Head of caudate nucleus (tissue), 42 donors: ENCODE measurements around the gene GPC5.
"Not testable (repeated sequence)": the region's sequence is repeated elsewhere in the genome, so short reads cannot be mapped to it uniquely, and the experiment has no call there.

Source experiments
- DNase-seq, 42 donors: peaks; one replicate each; pipeline versions ENCODE4 v3.0.0 to v3.0.0-alpha.2; 2020 to 2021; ENCODE audit warnings: mixed read lengths in 7 of 42
- intact Hi-C: fragments of 100-400 bp; cut with DNase I; formaldehyde crosslinking; loops from one replicate; pipeline ENCODE4 v1.15.0; 2022

The GPC5 gene

DNA sequence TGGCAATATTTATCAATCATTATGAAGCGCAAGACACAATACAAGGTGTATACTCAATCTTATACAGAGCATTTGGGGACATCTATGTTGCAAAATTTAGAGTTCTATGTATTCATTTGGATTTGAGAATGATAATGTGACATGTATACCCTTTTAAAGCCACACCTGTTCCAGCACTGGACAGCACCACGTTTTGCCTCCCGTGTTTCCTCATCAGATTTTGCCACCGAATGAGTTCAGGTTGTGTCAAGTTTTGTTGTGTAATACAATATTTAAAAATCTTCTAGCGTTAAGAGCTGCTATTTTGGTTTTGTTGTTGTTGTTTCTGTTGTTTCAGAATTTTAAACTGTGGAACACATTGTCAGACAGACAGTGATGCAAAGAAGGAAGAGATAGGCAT lies 1259.9 kb downstream of the GPC5 start:
- DNase-seq: no peak
- intact Hi-C loops: no loop called here

- intact Hi-C loops: no loop called here
- DNase-seq: no peak
Observed at GRCh38 chr13:92661406-92661805, 1263.0 kb downstream of the GPC5 start.

- intact Hi-C loops: no loop called here
Observed at GRCh38 chr13:92668157-92668556, 1269.7 kb downstream of the GPC5 start.

GRCh38 chr13:92670096-92670495 lies 1271.7 kb downstream of the GPC5 start:
- no peak for DNase-seq
- intact Hi-C loops: no loop called here

More at GRCh38 chr13:92668157-92668556, 1269.7 kb downstream of the GPC5 start:
- no peak for DNase-seq

GRCh38 chr13:92671821-92672220 lies 1273.4 kb downstream of the GPC5 start:
- DNase-seq: no peak
- intact Hi-C loops: no loop called here

GRCh38 chr13:92676246-92676645 lies 1277.8 kb downstream of the GPC5 start:
- intact Hi-C loops: no loop called here

DNA sequence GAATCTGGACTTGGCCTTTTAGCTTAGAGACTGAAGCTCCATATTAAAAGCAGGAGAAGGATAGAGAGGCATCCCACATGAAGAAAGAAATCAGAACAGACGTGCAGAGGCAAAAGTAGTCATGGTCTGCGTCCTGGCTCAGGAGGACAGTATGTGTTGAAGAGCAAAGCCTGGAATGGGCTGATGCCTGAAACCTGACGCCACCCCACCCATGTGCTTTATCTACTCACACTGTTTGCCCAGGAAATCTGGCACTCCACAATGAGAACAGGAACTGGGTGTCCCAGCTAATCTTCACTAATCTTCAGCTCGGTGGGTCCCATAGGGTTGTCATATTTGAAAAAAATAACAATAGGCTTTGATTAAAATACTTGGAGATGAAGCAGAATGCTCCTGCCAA lies 1279.2 kb downstream of the GPC5 start:
- intact Hi-C loops: no loop called here
- DNase-seq: no peak

More at GRCh38 chr13:92676246-92676645, 1277.8 kb downstream of the GPC5 start:
- no peak for DNase-seq

- intact Hi-C loops: no loop called here
- DNase-seq: no peak
Observed at GRCh38 chr13:92679602-92680001, 1281.2 kb downstream of the GPC5 start.

- DNase-seq: no peak
- intact Hi-C loops: no loop called here
Observed at GRCh38 chr13:92681239-92681638, 1282.8 kb downstream of the GPC5 start.

DNA sequence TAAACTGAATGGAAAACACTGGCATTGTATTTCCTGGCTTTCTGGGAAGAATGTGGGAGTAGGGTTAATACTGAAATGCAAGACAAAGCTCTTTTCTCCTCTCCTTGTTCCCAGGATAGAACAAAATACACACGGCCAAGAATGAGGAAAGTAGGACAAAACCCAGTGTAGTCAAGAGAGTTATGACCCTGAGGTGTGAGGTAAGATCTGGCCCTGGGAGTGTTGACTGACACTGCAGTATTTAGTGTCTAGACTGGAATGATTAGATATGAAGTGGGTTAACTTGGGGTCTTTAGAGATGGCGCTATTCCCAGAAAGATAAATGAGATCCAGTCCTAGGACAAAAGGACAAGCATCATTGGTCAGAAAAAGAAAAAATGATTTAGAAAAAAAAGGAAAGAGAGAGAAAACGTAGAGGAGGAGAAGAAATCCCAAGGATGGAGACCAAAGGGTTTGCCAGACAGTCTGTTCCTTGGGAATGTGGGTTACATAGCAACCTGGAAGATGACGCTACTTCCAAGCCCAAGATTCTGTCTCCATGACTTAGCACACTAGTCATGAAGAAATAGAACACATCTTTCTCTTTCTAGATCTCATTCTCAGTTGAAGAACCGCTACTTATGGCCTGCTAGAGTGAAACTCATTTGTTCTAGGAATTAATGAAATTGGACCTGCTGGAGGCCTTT lies 1284.6 kb downstream of the GPC5 start:
- DNase-seq: no peak
- intact Hi-C loops: no loop called here

GRCh38 chr13:92694047-92694446 lies 1295.6 kb downstream of the GPC5 start:
- no peak for DNase-seq
- intact Hi-C loops: no loop called here

- DNase-seq, intact Hi-C loops: not testable (repeated sequence)
Observed at GRCh38 chr13:92695827-92696226, 1297.4 kb downstream of the GPC5 start.

GRCh38 chr13:92716749-92717148 lies 1318.3 kb downstream of the GPC5 start:
- no peak for DNase-seq

DNA sequence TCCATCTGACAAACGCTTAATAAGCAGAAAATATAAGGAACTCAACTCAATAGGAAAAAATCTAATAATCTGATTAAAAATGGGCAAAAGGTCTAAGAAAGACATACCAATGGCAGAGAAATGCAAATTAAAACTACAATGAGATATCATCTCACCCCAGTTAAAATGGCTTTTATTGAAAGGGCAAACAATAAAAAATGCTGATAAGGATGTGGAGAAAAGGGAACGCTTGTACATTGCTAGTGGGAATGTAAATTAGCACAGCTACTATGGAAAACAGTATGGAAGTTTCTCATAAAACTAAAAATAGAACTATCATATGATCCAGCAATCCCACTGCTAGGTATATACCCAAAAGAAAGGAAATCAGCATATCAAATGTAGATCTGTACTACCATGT lies 1319.4 kb downstream of the GPC5 start:
- intact Hi-C loops: no loop called here

More at GRCh38 chr13:92716749-92717148, 1318.3 kb downstream of the GPC5 start:
- intact Hi-C loops: no loop called here

DNA sequence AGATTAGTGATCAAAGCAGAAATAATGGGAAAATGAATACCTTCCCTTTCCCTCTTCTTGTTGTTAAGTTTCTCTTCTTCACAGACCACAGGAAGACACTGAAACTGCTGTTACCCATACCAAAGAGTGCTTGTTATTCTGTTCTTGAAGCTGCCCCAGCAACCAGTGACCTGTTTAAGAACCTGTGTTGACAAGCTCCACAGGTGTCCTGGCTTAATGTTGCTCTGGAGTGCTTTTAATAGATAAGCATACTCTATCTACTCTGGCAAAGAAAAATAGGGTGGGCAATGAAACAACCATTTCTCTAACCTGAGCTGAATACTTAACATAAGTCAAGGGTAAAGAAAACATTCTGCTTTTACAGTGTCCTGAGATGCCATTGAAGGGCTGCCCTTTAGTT lies 1321.4 kb downstream of the GPC5 start:
- intact Hi-C loops: no loop called here
- DNase-seq: no peak

More for the DNA sequence above, 1319.4 kb downstream of the GPC5 start:
- no peak for DNase-seq

DNA sequence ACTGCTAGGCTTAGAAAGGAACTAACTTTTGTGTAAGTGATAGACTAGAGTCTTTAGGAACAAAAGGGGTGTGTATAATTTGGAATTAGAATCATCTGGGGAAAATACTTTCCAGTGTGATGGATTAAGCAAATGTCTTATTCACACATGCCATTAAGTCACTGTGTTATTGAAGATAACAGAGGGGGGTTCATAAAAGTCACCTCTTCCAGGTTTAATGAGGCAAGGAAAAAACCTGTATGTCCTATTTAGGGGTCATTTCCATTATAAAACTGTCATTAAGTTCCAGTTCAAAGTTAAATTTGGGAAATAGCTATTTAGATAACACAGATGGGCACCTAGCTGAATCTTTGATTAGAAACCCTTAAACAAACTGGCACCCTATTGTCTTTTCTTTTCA lies 1323.2 kb downstream of the GPC5 start:
- DNase-seq: no peak
- intact Hi-C loops: no loop called here

DNA sequence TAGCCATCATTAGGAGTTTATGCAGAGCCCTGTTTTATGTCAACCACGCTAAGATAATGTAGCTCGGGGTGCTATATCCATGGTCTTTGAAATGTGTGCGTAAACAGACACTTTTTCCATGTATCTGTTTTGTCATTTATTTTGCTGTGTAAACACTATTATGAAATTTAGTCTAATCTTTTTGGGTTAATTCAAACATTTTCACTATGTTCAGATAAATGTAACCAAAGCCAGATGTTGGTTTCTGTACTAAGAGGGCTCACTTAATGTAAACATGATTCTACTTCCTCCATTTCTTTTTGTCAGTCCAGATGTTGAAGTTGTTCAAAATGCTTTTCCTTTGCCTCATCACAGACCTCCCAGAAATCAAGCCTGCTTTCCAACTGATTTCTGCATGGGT lies 1328.7 kb downstream of the GPC5 start:
- intact Hi-C loops: no loop called here
- DNase-seq: no peak

- intact Hi-C loops: no loop called here
- no peak for DNase-seq
Observed at GRCh38 chr13:92734068-92734467, 1335.6 kb downstream of the GPC5 start.

- no peak for DNase-seq
- intact Hi-C loops: no loop called here
Observed at GRCh38 chr13:92734545-92734944, 1336.1 kb downstream of the GPC5 start.

GRCh38 chr13:92735909-92736308 lies 1337.5 kb downstream of the GPC5 start:
- no peak for DNase-seq
- intact Hi-C loops: no loop called here

- intact Hi-C loops: no loop called here
- no peak for DNase-seq
Observed at GRCh38 chr13:92739306-92739818, 1340.9 kb downstream of the GPC5 start.
